ENCODE data around the gene OR52E4. TPM values are rescaled to one million over a fixed set of nuclear protein-coding genes. Genes with fewer than 3 reads are reported as not detected.

OR52E4 gene
- not detected for total RNA-seq

DNA sequence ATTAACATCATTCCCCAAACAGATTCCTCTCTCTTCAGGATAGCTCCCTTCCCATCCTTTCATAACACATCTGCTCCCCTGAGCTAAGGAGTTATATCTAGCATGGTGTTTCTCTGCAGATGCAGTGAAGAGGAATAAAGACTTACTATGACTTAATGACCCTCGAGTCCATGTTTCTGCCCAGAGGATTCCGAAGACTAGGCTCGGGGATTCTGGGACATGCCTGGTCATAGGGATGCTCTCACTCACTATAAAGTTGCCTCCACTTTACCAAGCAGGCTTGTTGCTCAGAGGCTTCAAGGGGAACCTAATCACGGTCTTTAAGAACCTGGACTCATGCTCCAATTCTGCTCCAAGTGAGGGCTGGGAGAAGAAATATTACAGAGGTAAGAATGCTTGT, at the start of gene OR52E4:
OR52E4 (plus strand) TSS at position 301 of the 400 bp plus-strand sequence. CDS start 3,664 bp downstream, outside the sequence.
- ATAC-seq (replicated peaks in 1 of 2) (no peak), DNase-seq (no peak)
- Mint-ChIP-seq H3K4me1 (ENCODE audit: low read depth) (no peaks in the 10 kb centered on the region), H3K36me3 (ENCODE audit: insufficient read depth in 2 of 2) (no peaks in the 10 kb centered on the region), H3K9me3 (no peaks in the 10 kb centered on the region), H3K27ac (no peak within 1 kb of the TSS), H3K4me3 (no peak within 1 kb of the TSS), H3K27me3 (ENCODE audit: low read depth) (peaks cover 17% of the 10 kb centered on the region)

DNA sequence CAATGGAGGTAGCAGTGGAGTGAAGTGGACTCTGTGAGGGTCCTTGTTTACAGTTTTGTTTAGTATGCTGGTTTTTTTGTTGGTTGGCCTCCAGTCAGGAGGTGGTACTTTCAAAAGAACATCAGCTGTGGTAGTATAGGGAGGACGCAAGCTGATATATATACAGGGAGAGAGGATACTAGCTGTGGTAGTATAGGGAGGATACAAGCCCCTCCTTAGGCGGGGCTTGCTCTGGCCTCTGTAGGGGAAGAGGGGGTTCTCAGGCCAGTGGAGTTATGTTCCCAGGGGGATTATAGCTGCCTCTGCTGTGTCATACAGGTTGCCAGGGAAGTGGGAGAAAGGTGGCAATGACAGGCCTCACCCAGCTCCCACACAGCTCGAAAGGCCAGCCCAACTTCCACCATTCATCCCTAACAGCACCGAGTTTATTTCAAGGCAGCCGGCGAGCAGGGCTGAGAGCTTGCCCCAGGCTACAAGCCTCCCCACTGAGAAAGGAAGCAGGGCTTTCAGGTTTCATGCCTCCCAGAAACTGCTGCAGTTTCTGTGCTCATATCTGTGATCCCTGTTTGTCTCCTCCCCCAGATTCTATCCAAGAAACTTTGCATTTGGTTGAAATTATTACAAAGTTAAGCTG, 49.1 kb upstream of the OR52E4 start:
- Mint-ChIP-seq H3K4me1 (ENCODE audit: low read depth) (no peaks in the 10 kb centered on the region), H3K36me3 (ENCODE audit: insufficient read depth in 2 of 2) (no peaks in the 10 kb centered on the region), H3K27me3 (ENCODE audit: low read depth) (peaks cover 8% of the 10 kb centered on the region), H3K27ac (no peak overlapping the region), H3K9me3 (no peaks in the 10 kb centered on the region), H3K4me3 (no peak overlapping the region)
- DNase-seq (no peak), ATAC-seq (replicated peaks in 1 of 2) (no peak)

DNA sequence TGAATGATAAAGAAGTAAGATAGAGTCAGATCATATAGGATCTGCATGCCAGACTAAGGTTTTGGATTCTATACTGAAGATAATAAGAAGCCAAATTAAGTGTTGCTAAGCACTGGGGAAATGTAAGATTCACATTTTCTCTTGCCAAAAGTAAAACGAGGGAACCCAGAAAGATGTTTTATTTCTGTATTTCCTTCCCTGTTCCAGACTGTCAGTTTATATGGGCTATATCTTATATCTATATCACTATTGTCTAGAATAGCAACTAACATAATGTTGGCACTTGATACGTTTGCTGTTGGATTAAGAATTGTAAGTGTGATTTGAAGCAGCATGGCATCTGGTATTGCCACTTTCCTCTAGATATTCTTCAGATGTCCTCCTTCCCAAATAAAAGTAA, 47.0 kb upstream of the OR52E4 start:
- no peak for ATAC-seq (replicated peaks in 1 of 2)
- Mint-ChIP-seq H3K4me3 (no peak overlapping the region), H3K27me3 (ENCODE audit: low read depth) (peaks cover 13% of the 10 kb centered on the region), H3K9me3 (no peaks in the 10 kb centered on the region), H3K36me3 (ENCODE audit: insufficient read depth in 2 of 2) (no peaks in the 10 kb centered on the region), H3K4me1 (ENCODE audit: low read depth) (no peaks in the 10 kb centered on the region), H3K27ac (no peak overlapping the region)
- no peak for DNase-seq

DNA sequence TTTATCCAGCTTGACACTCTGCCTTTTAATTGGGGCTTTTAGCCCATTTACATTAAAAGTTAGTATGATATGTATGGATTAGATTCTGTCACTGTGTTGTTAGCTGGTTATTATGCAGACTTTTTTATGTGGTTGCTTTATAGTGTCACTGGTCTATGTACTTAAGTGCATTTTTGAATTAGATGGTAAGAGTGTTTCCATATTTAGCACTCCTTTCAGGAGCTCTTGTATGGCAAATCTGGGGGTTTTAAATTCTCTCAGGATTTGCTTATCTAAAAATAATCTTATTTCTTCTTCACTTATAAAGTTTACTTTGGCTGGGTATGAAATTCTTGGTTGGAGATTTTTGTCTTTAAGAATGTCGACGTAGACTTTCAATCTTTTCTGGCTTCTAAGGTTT, 42.7 kb upstream of the OR52E4 start:
- no peak for ATAC-seq (replicated peaks in 1 of 2)
- H3K27ac Mint-ChIP-seq, result no peak overlapping the region

DNA sequence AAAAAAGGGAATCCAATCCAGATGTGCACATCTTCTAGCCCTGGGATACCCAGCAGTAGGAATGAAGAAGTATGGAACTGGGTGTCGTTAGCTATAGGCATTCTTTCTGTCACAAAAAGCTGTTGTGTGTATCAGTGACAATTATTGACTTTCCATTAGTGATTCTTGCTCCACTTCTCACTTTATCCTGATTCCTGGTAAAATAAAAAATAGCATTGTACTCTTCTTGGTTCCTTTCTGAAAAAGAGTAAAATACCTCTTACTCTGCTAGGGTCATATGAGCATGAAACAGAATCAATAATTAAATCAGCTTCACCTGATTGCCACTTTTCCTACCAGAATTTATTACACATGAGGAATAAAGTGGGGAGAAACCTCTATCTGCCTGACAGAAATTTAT, 38.6 kb upstream of the OR52E4 start, which contains the start of gene OR52E6:
OR52E6 (minus strand) TSS at position 101 of the 400 bp plus-strand sequence; CDS start at position 101, 0 bp downstream.
- Mint-ChIP-seq H3K27ac (no peak within 1 kb of the TSS), H3K27me3 (ENCODE audit: low read depth) (peaks cover 32% of the 10 kb centered on the region), H3K4me1 (ENCODE audit: low read depth) (no peaks in the 10 kb centered on the region), H3K9me3 (no peaks in the 10 kb centered on the region), H3K4me3 (no peak within 1 kb of the TSS), H3K36me3 (ENCODE audit: insufficient read depth in 2 of 2) (no peaks in the 10 kb centered on the region)
- no peak for DNase-seq
- ATAC-seq (replicated peaks in 1 of 2), result no peak

More for the DNA sequence above, 42.7 kb upstream of the OR52E4 start:
- Mint-ChIP-seq H3K27me3 (ENCODE audit: low read depth) (peaks cover 32% of the 10 kb centered on the region), H3K4me1 (ENCODE audit: low read depth) (no peaks in the 10 kb centered on the region), H3K4me3 (no peak overlapping the region), H3K9me3 (no peaks in the 10 kb centered on the region), H3K36me3 (ENCODE audit: insufficient read depth in 2 of 2) (no peaks in the 10 kb centered on the region)
- DNase-seq, result no peak

DNA sequence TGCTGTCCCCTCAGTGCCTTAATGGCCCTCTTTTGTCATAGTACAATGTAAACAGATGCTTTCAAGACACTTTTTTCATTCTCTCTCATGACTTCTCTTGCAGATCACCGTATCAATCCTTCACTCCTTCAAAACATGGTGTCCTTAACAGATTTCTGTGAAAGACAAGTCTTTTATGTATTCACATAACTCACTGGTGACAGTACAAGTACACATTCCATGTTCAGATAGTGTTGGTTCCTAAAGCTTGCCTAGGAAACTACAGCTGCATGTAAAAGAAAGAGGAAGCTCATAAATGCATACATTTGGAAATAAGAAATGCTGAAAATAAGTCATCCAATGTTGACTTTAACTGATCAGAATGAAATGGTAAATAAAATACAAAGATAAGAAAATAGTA, 33.7 kb upstream of the OR52E4 start:
- ATAC-seq (replicated peaks in 1 of 2) (no peak), DNase-seq (no peak)
- no peaks in the 10 kb centered on the region for H3K4me1 Mint-ChIP-seq (ENCODE audit: low read depth)
- H3K27me3 Mint-ChIP-seq (ENCODE audit: low read depth), result peaks cover 4% of the 10 kb centered on the region
- H3K27ac Mint-ChIP-seq, result no peak overlapping the region
- no peaks in the 10 kb centered on the region for H3K36me3 Mint-ChIP-seq (ENCODE audit: insufficient read depth in 2 of 2)
- no peak overlapping the region for H3K4me3 Mint-ChIP-seq
- H3K9me3 Mint-ChIP-seq, result no peaks in the 10 kb centered on the region

DNA sequence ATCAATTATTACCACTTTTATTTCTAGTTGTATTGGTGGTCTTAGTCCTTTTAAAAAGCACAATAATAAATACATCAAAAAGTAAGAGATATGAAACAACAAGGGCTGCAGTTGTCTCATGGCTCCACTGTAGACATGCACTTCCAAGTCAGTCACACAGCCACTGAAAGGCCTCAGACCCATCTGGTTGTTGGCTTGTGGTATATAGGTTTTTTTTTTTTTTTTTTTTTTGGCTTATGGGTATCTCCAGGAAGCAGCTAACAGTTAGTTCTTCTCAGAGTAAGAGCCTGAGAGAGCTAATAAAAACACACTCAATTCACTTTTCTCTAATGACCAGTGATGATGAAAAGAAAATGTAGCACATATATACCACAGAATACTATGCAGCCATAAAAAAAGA, 32.7 kb upstream of the OR52E4 start:
- Mint-ChIP-seq H3K36me3 (ENCODE audit: insufficient read depth in 2 of 2) (no peaks in the 10 kb centered on the region), H3K4me3 (no peak overlapping the region)

DNA sequence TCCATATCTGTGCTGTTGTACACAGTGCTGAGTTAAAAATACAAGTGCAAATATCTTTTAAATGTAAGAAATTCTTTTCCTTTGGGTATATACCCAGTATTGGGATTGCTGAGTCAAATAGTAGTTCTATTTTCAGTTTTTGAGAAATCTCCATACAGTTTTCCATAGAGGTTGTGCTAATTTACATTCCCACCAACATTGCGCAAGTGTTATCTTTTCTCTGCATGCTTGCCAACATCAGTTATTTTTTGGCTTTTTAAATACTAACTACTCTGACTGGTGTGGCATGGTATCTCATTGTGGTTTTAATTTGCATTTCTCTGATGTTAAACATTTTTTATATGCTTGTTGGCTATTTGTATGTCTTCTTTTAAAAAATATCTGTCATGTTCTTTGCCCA, 29.4 kb upstream of the OR52E4 start:
- Mint-ChIP-seq H3K9me3 (no peaks in the 10 kb centered on the region), H3K27ac (no peak overlapping the region), H3K27me3 (ENCODE audit: low read depth) (peaks cover 16% of the 10 kb centered on the region), H3K4me1 (ENCODE audit: low read depth) (no peaks in the 10 kb centered on the region), H3K36me3 (ENCODE audit: insufficient read depth in 2 of 2) (no peaks in the 10 kb centered on the region), H3K4me3 (no peak overlapping the region)
- DNase-seq, result no peak
- no peak for ATAC-seq (replicated peaks in 1 of 2)

More for the DNA sequence above, 32.7 kb upstream of the OR52E4 start:
- no peak for DNase-seq
- Mint-ChIP-seq H3K4me1 (ENCODE audit: low read depth) (no peaks in the 10 kb centered on the region), H3K27me3 (ENCODE audit: low read depth) (peaks cover 10% of the 10 kb centered on the region), H3K9me3 (no peaks in the 10 kb centered on the region), H3K27ac (no peak overlapping the region)
- ATAC-seq (replicated peaks in 1 of 2), result no peak

DNA sequence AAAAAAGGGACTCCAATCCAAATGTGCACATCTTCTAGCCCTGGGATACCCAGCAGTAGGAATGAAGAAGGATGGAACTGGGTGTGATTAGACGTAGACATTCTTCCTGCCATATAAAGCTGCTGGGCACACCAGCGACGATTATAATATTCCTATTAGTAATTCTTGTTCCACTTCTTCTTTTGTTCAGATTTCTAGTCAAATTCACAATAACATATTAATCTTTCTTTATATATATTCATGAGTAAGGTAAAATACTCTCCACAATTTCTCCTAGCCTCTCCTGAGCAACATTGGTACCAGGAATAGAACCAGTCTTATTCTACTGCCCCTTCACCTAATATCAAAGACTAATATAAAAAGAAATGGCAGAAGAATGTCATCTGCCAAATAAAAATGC, 22.8 kb upstream of the OR52E4 start, which contains the start of gene OR52E8:
OR52E8 (minus strand) TSS at position 101 of the 400 bp plus-strand sequence; CDS start at position 101, 0 bp downstream.
- Mint-ChIP-seq H3K36me3 (ENCODE audit: insufficient read depth in 2 of 2) (no peaks in the 10 kb centered on the region), H3K27ac (no peak within 1 kb of the TSS), H3K4me1 (ENCODE audit: low read depth) (no peaks in the 10 kb centered on the region), H3K9me3 (no peaks in the 10 kb centered on the region), H3K4me3 (no peak within 1 kb of the TSS), H3K27me3 (ENCODE audit: low read depth) (peaks cover 7% of the 10 kb centered on the region)
- ATAC-seq (replicated peaks in 1 of 2) (no peak), DNase-seq (no peak)

DNA sequence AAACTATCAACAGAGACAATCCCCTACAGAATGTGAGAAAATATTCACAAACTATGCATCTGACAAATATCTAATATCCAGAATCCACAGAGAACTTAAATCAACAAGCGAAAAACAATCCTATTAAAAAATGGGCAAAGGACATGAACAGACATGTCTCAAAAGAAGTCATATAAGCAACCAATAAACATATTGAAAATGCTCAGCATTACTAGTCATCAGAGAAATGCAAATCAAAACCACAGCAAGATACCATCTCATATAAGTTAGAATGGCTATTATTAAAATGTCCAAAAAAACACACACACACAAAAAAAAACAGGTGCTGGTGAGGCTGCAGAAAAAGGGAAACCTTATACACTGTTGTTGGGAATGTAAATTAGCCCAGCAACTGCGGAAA, 14.6 kb upstream of the OR52E4 start:
- Mint-ChIP-seq H3K9me3 (peaks cover 0 to 2% of the 10 kb centered on the region in 2 donors), H3K27ac (no peak overlapping the region), H3K36me3 (ENCODE audit: insufficient read depth in 2 of 2) (peaks cover 2 to 3% of the 10 kb centered on the region in 2 donors), H3K4me1 (ENCODE audit: low read depth) (no peaks in the 10 kb centered on the region), H3K4me3 (no peak overlapping the region), H3K27me3 (ENCODE audit: low read depth) (peaks cover 5% of the 10 kb centered on the region)
- DNase-seq (no peak), ATAC-seq (replicated peaks in 1 of 2) (no peak)

DNA sequence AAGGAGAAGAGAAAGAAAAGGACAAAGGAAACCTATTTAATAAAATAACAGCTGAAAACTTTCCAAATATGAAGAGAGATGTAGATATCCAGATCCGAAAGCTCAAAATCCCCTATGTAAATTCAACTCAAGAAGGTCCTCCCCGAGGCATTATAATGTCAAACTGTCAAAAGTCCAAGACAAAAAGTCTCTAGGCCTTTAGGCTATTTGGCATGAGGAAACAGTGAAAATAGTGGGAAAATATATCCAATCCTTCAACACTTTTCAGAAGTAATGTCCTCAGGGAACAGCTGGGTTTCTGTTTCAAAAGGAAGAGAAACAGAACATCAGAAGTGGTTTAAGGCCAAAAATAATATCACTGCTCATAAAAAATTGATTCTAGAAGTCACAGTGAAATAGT, 1.9 kb upstream of the OR52E4 start:
- Mint-ChIP-seq H3K27me3 (ENCODE audit: low read depth) (peaks cover 17% of the 10 kb centered on the region), H3K4me1 (ENCODE audit: low read depth) (no peaks in the 10 kb centered on the region), H3K4me3 (no peak overlapping the region), H3K9me3 (peaks cover 0 to 2% of the 10 kb centered on the region in 2 donors), H3K27ac (no peak overlapping the region), H3K36me3 (ENCODE audit: insufficient read depth in 2 of 2) (no peaks in the 10 kb centered on the region)
- ATAC-seq (replicated peaks in 1 of 2) (no peak), DNase-seq (no peak)

DNA sequence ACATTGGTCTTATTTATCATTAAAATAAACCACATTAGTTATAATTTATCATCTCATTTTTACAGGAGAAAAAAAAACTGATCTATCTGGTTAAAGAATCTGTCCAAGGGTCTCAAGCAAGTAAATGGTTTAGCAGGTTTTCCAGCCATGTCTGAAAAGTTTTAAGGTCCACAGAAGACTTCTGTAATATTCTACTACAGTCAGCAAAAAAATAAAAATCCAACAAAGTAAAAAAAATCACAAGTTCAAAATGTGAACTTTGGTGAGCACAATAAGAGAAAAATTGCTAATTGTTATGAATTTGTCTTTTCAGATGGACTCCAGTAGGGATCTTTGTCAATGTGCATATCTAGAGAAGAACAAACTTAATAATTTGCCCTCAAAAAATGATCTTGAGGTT, 1.3 kb downstream of the OR52E4 start:
- Mint-ChIP-seq H3K4me1 (ENCODE audit: low read depth) (no peaks in the 10 kb centered on the region), H3K9me3 (no peaks in the 10 kb centered on the region), H3K36me3 (ENCODE audit: insufficient read depth in 2 of 2) (no peaks in the 10 kb centered on the region), H3K27ac (no peak overlapping the region), H3K27me3 (ENCODE audit: low read depth) (peaks cover 18% of the 10 kb centered on the region), H3K4me3 (no peak overlapping the region)
- DNase-seq, result no peak
- ATAC-seq (replicated peaks in 1 of 2), result no peak

DNA sequence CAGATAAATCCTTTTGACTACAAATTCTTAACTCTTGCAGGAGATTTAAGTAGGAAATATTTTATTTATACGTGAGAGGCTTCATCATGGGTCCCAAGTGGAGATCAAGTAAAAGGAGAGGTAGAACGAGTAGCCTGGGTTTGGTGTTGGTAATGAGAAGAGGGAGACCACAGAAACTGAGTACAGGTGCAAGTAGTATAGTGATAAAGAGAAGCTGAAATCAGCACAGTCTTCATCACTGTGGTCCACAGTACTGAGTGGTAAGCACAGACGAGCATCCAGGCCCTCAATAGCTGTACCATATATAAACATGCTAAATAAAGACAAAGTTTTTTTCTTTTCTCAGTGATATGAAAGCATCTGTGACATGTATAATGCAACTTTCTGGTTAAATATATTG, 6.7 kb downstream of the OR52E4 start:
- Mint-ChIP-seq H3K9me3 (no peaks in the 10 kb centered on the region), H3K27ac (no peak overlapping the region), H3K36me3 (ENCODE audit: insufficient read depth in 2 of 2) (no peaks in the 10 kb centered on the region), H3K27me3 (ENCODE audit: low read depth) (peaks cover 21% of the 10 kb centered on the region), H3K4me1 (ENCODE audit: low read depth) (no peaks in the 10 kb centered on the region), H3K4me3 (no peak overlapping the region)
- no peak for DNase-seq
- ATAC-seq (replicated peaks in 1 of 2), result no peak

DNA sequence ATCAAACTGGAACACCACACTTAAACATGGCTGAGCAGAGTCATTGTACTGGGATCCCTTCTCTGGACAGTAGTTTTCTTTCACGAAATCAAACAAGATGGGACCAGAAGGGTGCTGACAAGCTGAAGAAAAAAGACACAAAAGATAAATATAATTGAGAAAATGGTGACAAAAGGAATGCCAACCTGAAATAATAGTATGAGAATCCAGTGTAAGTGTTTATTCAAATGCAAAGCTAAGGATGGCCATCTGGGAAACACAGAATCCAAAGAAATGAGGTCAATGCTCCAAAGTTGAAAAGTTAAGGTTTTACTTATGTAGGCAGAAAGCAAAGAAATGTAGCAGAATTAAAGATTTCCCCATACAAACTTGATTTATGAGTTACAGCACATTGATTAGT, 7.2 kb downstream of the OR52E4 start:
- H3K4me1 Mint-ChIP-seq (ENCODE audit: low read depth), result no peaks in the 10 kb centered on the region
- no peaks in the 10 kb centered on the region for H3K9me3 Mint-ChIP-seq
- no peak for DNase-seq
- peaks cover 17% of the 10 kb centered on the region for H3K27me3 Mint-ChIP-seq (ENCODE audit: low read depth)
- no peak overlapping the region for H3K4me3 Mint-ChIP-seq
- H3K27ac Mint-ChIP-seq, result no peak overlapping the region
- no peaks in the 10 kb centered on the region for H3K36me3 Mint-ChIP-seq (ENCODE audit: insufficient read depth in 2 of 2)
- ATAC-seq (replicated peaks in 1 of 2), result no peak
